Activated effector memory CD4-positive, alpha-beta T cell treated with anti-CD3 and anti-CD28 coated beads, Interleukin-2, amount 50 U/mL, for 16 hours (primary cell): Measurements from ENCODE around the gene C16orf74.
A peak's percentile ranks its signal among the peaks of the same experiment; 100 is the strongest.

Experiments used
- DNase-seq: peaks from one replicate; pipeline ENCODE4 v3.0.0-alpha.2; 2020

Gene C16orf74

DNA sequence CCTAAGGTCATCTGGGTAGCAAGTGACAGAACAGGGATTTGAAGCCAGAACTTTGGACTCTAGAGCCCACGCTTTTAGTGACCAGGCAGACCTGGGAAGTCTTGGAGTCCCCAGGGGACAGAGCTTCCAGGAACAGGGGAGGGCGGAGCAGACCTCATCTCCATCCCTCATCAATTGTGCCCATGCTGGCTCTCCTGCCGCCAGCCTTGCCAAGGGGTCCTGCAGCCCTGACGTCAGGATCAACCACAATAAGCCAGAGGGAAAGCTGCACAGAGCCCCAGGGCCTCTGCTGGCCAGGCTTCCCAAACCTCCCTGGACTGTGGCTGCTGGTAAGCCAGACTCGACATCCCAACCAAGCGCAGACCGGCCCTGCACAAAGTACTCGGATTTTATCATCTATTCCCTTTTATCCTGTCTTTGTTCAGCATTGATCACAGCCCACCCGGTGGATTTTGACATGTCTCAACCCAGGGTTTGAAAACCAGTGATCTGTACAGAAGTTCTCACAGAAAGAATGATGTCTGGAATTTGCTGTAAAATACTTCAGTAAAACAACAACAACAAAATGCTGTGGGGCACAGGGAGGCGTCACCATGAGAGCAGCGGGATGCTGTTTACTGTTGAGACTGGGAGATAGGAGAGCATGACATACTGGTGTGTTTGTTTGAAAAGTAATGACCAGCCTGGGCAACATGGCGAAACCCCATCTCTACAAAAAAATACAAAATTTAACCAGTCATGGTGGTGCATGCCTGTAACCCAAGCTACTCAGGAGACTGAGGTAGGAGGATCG is 11.8 kb downstream of the C16orf74 start:
- DNase-seq, result no peak

DNA sequence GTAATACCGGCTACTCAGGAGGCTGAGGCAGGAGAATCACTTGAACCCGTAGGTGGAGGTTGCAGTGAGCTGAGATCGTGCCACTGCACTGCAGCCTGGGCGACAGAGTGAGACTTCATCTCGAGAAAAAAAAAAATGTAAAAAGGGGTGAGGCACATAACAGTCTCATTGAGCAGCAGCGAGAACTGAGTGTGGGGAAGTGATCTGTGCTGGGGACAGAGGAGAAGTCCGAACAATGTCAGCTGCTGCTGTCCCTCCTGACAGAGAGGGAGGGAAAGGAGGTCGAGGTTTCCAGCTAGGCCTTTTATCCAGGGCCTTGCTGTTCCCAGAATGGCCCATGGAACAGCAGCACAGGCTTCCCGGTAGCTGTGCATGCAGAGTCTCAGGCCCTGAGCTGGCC is 14.0 kb downstream of the C16orf74 start:
- DNase-seq, result no peak

DNA sequence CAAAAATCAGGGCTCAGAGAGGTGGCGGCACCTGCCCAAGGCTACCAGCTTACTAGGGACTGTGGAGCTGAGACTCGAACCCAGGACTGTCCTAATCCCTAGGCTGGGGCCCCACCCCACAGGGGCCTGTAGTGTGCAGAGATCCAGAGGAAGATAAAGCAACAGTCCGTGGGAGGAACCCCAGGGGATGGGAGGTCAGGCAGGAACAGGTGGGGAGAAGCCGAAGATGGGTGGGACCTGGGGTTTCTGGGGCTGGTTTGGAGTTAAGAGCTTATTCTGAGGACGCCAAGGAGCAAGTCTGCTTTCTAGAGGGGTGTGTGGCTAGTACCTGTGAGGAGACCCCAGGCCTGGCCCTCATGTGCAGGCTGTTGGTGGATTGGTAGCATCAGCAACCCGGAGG is 14.9 kb downstream of the C16orf74 start:
- no peak for DNase-seq

DNA sequence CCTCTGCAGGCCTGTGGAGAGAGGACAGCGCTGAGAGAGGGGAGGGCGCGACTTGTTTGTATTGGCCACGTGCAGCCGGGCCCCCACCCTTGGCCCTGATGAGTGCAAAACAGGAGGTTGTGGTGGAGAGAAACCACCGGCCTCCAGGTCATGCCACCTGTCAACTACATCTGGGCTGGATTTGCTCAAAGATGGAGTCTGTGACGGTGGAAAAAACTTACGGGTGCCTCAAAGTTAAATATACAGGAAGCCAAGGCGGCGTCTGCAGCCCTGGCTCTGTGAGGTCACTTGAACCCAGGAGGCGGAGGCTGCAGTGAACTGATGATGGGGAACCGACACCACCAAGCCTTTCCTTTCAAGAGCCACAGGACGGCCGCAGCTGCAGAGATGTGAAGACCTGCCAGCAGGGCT is 15.7 kb downstream of the C16orf74 start:
- DNase-seq, result peak; percentile 71

DNA sequence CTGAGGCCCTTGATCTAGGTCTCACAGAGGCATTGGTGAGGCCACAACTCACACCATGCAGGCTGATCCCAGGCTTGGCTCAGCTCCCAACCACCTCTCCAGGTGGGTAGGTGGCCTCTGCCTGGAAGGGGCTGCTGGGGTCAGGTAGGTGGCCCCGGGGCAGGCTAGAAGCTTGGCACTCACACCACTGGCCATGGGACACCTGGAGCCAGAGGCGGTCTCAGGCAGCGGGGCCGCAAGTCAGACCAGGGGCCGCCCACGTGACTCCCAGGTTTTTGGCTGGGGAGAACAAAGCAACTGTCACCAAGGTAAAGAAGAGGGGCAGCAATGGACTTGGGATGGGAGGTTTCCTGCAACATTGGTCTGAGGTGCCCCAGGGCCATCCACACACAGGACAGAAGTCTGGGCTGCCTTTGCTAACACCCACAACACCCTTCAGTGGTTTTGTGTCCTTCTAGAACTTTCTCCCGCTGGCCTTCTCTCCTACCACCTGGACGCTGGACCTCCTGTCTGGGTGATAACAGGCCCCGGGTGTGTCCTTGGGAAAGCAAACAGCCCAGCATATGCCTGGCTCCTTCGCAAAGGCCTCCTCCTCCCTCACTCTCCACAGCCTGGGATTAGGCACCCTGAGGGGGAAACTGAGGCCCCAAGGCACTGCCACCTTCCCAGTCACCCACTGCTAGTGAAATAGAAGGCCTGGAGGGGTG is 16.4 kb downstream of the C16orf74 start:
- DNase-seq, result no peak

DNA sequence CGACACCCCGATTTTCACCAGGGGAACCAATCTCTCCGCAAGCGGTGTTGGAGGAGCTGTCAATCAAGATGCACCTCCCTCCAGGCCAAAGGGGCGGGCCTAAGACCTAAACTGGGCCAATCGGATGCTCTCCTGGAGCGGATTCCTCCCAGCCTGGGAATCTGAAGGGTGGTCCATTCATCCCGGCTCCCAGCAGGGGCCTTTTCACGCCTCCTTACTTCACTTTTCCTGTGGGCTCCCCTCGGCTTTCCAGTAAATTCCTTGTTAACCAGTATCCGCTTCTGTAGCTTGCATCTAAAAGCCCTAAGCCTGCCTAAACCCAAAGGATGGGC is 17.1 kb downstream of the C16orf74 start:
- DNase-seq, result no peak

DNA sequence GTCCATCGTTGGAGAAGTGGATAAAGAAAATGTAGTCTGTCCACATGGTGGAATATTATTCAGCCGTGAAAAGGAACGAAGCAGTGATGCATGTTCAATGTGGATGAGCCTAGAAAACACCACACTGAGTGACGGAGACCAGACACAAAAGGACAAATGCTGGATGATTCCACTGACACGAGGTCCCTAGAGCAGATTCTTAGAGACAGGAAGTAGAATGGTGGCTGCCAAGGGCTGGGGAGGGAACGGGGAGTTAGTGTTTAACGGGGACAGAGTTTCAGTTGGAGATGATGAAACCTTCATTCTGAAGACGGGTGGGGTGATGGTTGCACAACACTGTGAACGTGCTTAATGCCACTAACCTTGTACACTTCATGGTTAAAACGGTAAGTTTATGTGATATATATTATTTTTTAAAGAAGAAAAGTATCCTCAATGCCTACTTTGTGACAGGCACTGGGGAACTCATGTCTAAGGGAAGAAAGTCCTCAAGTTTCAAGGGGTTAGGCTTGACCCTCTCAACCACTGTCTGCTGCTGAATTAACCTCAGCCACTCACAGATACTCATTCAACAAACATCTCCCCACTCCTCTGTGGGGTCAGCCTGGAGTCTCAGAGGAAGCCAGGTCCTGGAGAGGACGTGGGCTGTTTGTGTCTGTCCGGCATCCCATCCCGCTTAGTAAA is 17.6 kb downstream of the C16orf74 start:
- DNase-seq, result no peak

DNA sequence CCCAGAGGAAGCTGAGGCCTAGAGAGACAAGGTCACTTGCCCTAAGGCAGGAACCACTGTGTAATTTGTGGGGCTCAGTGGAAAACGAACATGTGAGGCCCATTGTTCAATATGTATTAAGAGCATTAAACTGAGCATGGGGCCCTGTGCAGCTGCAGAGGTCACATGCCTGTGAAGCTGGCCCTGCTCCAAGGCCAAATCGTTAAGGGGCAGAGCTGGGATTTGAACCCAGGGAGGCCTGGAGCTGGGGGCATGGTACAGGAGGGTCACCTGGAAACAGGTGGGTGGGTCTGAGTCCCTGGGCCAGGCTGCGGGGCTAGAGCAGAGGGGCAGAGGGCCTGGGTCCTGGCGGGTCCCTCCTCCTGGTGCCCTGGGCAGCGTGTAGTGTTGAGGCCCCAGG is 19.7 kb downstream of the C16orf74 start:
- DNase-seq, result no peak

DNA sequence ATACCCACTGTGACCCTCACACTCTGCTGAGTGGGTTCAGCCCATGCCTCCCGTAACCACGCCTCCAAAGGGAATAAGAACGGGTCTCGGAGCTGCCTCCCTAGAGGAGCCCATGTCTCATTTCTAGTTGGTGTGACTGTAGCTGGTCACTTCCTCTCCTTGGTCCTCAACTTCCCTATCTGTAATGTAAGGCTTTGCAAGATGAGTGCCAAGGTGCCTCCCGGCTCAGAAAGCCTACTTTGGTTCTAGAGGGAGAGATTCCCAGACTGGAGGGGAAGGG is 20.8 kb downstream of the C16orf74 start:
- DNase-seq, result no peak

DNA sequence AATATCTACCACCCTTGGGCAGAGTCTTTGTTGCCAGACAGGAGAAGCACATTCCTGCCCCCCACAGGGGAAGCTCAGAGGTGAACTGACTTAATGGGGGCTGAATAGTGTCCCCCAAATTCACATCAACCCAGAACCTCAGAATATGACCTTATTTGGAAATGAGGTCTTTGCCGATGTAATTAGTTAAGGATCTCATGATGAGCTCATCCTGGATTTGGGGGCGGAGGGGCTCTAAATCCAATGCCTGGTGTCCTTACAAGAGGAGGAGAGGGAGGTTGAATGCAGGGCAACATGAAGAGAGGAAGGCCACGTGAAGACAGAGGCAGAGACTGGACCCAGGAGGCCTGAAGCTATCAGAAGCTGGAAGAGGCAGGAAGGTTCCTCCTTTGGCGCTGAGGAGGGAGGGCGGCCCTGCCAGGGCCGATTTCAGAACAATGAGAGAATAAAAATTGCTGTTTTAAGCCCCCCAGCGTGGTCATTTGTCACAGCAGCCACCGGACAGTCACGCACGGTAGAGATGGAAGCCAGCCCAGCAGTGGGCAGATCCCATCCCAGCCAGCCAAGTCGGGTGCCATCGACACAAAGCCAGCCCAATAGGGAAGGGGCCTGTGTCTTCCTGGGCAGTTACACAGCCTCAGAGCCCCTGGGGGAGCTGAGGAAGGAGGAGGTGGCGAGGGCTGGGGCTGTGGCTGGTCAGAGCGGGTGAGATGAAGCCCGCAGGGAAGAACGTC is 21.3 kb downstream of the C16orf74 start:
- DNase-seq, result no peak

DNA sequence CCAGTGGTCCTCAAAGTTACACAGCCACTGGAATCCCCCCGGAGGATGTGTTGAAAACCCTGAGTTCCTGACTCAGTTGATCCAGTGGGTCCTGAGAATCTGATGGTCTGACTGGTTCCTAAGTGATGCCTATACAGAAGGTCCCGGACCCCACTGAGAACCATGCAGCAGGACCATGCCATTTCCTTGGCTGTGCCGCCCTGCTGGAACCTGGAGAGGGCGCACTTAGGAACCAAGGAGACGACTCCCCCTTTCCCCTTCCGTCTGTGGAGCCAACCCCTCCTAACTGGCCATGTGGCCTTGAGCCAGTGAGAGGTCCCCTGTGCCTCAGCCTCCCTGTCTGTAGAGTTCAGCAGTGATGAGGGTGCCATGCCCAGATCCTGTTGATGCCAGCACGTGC is 22.0 kb downstream of the C16orf74 start:
- no peak for DNase-seq

DNA sequence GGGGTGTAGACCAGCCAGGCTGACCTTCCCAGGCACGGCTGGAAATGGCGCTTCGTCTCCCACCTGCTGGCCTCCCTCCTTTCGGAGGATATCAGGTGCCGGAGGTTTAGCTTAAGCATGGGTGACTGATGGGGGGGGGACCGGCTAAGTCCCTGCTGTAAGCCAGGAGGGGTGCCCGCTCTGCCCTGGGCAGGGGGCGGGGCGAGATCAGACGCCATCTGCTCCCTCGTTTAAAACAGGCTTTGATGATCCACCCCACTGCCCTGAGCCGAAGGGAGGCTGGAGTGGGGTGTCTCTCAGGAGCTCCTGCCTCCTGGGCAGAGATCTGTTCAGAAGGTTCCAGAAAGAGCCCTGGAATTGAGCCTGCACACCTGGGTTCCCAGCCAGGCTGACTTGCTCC is 26.0 kb downstream of the C16orf74 start:
- no peak for DNase-seq

DNA sequence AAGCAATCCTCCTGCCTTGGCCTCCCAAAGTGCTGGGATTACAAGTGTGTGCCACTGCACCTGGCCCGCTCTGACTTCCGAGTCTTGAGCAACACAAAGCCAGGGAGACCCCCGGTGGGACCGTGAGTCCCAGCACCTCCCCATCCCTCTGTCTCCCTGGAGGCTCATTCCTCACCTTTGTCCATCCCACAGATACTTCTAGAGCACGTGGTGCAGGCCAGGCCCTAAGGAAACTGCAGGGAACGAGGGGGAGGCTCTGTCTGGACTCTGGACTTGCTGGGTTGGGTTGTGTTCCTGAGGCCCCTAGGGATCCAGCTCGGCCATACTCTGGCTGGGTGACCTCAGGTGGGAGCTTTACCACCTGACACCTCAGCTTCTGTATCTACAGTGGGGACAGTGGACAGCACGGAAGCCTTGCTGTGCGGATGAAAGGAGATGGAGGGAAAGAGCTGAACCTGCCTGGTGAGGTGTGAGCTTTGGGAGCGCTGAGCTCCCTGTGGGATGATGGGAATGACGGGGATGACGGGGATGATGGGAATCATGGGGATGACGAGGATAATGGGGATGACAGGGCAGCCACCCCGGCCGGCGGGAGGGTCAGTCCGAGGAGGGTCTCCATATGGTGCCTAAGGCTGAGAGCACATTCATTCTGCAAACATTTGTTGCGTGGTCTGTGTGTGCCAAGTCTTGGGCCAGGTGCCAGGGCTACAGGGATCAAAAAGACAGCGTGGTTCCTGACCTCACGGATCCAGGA is 26.6 kb downstream of the C16orf74 start:
- DNase-seq, result no peak

DNA sequence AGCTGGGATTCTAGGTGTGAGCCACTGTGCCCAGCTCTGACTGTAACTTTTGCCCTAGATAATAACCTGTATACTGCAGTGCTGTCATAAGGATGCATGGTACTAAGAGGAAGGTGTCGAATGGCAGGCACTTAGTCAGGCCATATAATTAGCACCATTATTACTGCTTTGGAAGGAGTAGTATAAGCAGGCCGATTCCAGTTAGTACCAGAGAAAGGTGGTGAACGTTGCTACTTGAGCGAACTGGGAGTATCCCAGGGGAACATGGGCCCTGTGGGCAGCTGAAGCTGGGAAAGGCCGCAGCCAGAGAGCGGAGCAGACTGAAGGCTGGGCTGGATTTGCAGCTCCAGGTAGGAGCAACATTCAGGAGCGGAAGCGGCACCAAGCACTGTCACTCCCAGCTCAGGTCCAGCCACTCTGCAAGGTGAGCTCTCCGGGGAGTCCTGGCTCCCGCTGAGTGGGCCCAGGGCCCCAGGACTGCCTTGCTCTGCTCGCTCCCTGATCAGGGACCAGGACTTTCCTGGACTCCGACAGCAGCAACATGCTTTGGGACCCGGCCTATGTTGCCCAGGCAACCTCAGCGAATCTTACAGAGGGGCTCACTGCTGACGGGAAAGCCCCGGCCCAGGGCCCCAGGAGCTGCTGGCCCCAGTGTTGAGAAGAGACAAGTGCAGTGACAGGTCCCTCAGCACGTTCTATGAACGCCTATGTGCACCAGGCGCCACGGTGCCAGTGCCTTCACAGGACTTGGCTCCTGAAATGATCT is 28.6 kb downstream of the C16orf74 start:
- no peak for DNase-seq

DNA sequence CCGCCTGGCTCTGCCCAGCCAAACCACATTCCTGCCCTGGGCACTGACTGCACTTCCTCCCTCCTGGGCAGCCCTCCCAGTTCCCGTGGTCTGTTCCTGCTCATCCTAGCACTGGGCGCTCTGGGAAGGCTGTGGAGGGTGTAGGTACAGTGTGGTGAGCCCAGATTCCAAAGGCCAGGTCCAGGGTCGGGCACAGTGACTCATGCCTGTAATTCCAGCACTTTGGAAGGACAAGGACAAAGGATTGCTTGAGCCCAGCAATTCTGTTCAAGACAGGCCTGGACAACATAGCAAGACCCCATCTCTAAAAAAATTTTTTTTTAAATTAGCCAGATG is 30.6 kb downstream of the C16orf74 start:
- no peak for DNase-seq

DNA sequence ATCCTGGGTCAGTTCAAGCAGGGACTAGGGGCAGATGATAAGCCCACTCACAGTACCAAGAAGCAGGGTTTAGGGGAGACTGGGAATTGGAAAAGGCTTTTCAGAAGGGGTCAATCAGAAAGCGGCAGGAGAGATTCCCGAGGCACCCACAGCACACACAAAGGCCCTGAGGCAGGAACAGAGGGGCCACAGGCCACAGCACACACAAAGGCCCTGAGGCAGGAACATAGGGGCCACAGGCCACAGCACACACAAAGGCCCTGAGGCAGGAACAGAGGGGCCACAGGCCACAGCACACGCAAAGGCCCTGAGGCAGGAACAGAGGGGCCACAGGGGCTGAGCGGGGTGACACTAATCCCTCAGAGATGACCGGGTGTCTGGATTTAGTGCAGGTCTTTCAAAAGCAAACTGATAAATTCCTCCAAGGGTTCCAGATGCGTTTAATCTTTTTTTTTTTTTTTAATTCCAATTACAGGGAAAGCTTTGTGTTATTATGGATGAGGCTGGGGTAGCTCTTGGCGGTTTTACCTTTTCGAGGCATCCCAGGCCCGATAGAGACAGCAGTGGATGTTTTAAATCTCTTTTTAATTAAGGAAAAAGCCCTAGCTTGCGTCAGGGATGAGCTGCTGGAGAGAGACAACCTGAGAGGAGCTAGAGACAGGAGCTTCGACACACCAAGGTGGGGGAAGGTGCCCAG is 31.1 kb downstream of the C16orf74 start:
- DNase-seq, result no peak

DNA sequence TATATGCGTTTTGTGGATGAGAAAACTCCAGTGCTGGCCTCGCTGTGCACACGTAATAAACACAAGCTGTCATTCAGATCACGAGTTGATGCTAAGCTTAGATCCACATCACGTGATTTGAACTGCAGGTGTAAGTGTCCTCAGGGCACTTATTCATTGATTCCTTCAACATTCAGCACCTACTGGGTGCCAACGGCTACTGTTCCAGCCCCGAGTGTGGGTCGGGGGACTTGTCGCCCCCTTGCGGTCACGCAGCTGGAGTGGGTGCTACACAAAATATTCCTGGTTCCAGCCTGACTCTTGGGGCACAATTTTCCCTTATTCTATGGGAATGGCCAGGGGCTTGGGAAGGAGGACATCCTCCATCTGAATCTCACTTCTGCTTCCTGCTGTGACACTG is 32.2 kb downstream of the C16orf74 start:
- no peak for DNase-seq

DNA sequence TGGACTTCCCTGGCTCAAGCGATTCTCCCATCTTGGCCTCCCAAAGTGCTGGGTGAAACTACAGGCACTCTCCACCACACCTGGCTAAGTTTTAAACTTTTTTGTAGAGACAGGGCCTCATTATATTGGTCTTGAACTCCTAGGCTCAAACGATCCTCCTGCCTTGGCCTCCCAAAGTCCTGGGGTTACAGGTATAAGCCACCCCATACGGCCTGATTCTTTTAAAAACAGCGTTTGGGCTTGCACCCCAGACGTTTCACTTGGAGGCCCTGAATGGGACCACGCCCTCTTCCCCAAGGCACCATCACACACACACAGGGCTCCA is 32.8 kb downstream of the C16orf74 start:
- no peak for DNase-seq

DNA sequence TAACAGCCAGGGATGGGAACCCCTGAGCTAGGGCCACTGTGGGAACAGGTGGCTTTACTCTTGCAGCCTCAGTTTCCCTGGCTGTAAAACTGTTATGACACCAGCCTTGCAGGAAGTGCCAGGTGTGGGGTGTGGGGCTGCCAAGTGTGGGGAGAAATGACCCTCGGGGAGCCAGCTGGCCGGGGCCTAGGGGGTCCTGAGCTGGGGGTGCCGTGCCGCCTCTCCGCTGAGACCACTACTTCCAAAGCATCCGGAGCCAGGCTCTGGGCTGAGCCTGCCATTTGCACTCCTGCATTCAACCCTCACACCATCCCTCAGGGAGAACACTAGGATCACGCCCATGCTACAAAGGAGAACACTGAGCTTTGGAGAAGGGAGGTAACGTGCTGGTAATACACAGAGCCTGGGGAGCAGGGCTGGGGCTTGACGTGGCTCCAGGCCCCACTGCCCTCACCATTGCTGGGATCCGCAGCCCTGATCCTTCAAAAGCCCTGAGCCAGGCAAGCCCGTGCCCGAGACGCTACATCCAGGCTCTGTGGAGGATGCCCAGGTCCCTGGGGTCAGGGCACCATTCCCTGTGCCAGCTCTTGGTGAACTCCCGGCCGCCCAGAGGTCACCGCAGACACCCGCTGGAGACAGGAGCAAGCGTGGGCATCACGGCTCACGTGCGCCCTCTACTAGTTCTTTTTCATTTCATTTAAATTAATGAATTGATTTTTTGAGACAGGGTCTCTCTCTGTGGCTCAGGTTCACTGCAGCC is 33.3 kb downstream of the C16orf74 start:
- DNase-seq, result peak; percentile 77

DNA sequence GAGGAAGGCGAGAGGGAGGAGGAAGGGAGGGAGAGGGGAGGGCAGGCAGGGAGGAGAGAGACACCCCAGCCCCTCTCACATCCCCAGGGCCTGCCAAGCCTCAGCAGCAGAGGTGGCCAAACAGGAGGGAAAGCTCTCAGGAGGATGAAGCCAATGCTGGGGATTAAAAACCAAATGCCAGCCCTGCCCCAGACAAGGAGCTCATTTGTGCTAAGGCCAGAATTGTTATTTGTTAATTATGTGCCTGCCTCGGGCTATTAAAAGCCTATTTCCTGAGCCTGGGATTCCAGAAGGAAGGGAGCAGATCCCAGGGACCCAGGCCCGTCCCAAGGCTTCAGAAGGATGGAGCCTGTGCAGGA is 34.2 kb downstream of the C16orf74 start:
- no peak for DNase-seq

DNA sequence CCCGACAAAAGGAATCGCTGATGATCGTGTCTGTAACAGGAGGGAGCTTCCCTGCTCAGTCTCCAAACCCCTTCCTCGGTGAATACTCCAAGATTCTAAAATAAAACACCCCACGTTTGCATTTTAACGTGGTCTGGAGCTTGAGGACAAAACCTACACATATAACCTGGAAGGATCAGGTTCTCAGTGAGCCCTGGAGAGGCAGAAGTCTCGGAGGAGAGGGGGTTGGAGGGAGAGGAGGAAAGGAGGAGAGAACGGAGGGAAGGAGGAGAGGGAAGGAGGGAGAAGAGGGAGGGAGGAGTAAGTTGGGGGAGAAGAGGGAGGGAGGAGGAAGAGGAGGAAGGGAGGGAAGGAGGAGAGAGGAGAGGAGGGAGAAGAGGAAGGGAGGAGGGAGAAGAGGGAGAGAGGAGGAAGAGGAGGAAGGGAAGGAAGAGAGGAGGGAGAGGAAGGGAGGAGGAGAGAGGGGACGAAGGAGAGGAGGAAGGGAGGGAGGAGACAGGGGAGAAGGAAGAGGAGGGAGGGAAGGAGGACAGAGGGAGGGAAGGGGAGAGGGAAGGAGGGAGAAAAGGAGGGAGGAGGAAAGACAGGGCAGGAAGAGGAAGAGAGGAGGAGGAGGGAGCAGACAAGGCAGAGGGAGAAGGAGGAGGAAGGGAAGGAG is 34.7 kb downstream of the C16orf74 start:
- DNase-seq, result no peak
